Activated T-cell treated with anti-CD3 and anti-CD28 coated beads, Interleukin-2, amount 50 U/mL, for 4 hours (primary cell): ENCODE data around the gene NUBP1. TPM values are rescaled to one million over a fixed set of nuclear protein-coding genes. Genes with fewer than 3 reads are reported as not detected.
"Not testable (repeated sequence)": the region's sequence is repeated elsewhere in the genome, so short reads cannot be mapped to it uniquely, and the experiment has no call there.

Experiments
- ATAC-seq, 2 donors: fragments of 200-7000 bp; cut with Tn5 transposase; one replicate each; pipeline ENCODE4 v1.10.0; 2021
- DNase-seq: peaks from one replicate; pipeline ENCODE4 v3.0.0-alpha.2; 2020
- H3K27me3 Mint-ChIP-seq: one replicate; pipeline ENCODE4 v1.8.0; 2021; ENCODE audit warnings: low read depth, mixed read lengths
- H3K36me3 Mint-ChIP-seq: one replicate; pipeline ENCODE4 v1.8.0; 2022; ENCODE audit warnings: mixed read lengths; ENCODE audit not compliant: insufficient read depth
- H3K4me1 Mint-ChIP-seq: one replicate; pipeline ENCODE4 v1.8.0; 2021; ENCODE audit warnings: low read depth, mixed read lengths
- H3K4me3 Mint-ChIP-seq: one replicate; pipeline ENCODE4 v1.8.0; 2021; ENCODE audit warnings: mild to moderate bottlenecking, moderate library complexity, mixed read lengths
- H3K9me3 Mint-ChIP-seq: one replicate; pipeline ENCODE4 v1.8.0; 2021; ENCODE audit warnings: mixed read lengths
- total RNA-seq, 3 donors: library from RNA; stranded (reverse); gene quantifications; one replicate each; pipeline ENCODE4 v1.2.1, GENCODE V29; 2021

NUBP1 gene
- total RNA-seq, 3 donors from 2014 or later: 42.4 to 52.8 (median 44.1) TPM

DNA sequence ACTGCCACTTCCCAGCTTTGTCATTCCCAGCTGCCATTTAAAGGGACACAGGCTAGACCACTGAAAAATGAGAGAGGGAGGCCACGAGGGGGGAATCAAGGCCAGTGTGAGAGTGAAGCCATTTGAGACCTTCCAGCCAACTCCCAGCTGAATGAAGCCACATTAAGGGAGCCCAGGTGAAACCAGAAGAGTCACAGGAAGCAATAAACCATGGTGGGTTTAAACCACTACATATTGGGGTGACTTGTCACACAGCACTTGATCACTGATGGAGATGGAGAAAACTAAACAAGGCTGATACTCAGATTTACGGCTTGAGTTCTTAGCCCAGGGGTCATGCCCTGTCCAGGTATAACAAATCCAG lies 2.8 kb upstream of the NUBP1 start:
- peaks cover 5% of the 10 kb centered on the region for H3K36me3 Mint-ChIP-seq
- DNase-seq: no peak
- no peaks in the 10 kb centered on the region for H3K27me3 Mint-ChIP-seq
- no peak overlapping the region for H3K4me3 Mint-ChIP-seq
- no peaks in the 10 kb centered on the region for H3K9me3 Mint-ChIP-seq
- peaks cover 36% of the 10 kb centered on the region for H3K4me1 Mint-ChIP-seq
- no peak for ATAC-seq

DNA sequence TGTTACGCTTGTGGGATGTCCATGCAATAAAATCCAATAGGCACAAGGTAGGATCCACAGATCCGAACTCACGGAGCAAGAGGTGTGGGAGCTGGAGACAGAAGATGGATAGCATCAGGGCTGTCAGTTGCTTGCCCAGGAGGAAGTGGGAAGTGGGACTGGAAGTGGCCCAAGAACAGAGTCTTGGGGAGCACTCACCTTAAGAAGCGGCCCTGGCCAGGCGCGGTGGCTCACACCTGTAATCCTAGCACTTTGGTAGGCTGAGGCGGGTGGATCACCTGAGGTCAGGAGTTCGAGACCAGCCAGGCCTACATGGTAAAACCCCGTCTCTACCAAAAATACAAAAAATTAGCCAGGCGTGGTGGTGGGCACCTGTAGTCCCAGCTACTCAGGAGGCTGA lies 2.4 kb upstream of the NUBP1 start:
- H3K27me3 Mint-ChIP-seq, H3K36me3 Mint-ChIP-seq, H3K9me3 Mint-ChIP-seq, DNase-seq, ATAC-seq, H3K4me3 Mint-ChIP-seq: not testable (repeated sequence)
- peaks cover 37% of the 10 kb centered on the region for H3K4me1 Mint-ChIP-seq

- no peak overlapping the region for H3K4me3 Mint-ChIP-seq
Observed at GRCh38 chr16:10741844-10742243, 1.8 kb upstream of the NUBP1 start.

DNA sequence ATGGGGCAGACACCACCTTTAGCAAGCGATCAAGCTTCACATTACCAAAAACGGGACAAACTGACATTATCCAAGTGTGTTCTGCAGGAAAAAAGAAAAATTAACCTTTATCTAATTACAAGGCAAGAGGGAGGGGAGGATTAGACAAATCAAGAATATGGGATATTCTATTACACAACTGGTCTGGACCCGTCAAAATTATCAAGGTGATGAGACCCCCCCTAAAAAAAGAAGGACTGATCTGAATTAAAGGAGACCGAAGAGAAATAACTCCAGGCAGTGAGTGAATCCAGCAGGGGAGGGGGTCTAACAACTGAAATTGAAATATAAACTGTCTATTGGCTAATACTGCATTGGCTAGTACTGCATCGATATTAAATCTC lies 424 bp upstream of the NUBP1 start:
- peaks cover 32% of the 10 kb centered on the region for H3K4me1 Mint-ChIP-seq
- H3K4me3 Mint-ChIP-seq: peak overlapping the region; percentile 93
- H3K9me3 Mint-ChIP-seq: no peaks in the 10 kb centered on the region
- DNase-seq (no peak), ATAC-seq (no peak)
- no peaks in the 10 kb centered on the region for H3K27me3 Mint-ChIP-seq
- peaks cover 10% of the 10 kb centered on the region for H3K36me3 Mint-ChIP-seq

More at GRCh38 chr16:10741844-10742243, 1.8 kb upstream of the NUBP1 start:
- H3K4me1 Mint-ChIP-seq: peaks cover 37% of the 10 kb centered on the region
- H3K9me3 Mint-ChIP-seq: no peaks in the 10 kb centered on the region
- no peaks in the 10 kb centered on the region for H3K27me3 Mint-ChIP-seq
- no peak for ATAC-seq
- DNase-seq: no peak
- H3K36me3 Mint-ChIP-seq: peaks cover 7% of the 10 kb centered on the region

- no peak for ATAC-seq
- Mint-ChIP-seq H3K4me3 (peak overlapping the region; percentile 93), H3K4me1 (peaks cover 27% of the 10 kb centered on the region), H3K9me3 (no peaks in the 10 kb centered on the region), H3K36me3 (peaks cover 15% of the 10 kb centered on the region), H3K27me3 (no peaks in the 10 kb centered on the region)
- no peak for DNase-seq
Observed at GRCh38 chr16:10744370-10745030, 858 bp downstream of the NUBP1 start.

DNA sequence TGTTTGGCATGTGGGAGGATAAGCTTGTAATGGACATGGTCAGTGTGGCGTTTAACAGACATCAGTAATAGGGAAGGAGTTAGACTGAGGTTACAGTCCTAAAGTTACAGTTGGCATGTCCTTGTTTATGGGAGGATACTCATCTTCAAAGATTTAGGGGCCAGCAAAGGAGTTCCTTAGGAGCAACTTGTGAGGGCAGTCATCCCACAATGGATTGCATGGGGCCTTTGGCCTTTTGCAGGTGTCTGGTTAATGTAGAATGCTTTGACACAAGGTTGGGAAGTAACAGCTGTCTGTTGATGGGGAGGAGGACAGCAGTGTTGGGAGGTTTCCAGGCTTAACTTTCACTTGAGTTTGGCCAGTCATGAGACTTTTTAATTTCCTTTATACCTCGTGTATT lies 2.2 kb downstream of the NUBP1 start:
- Mint-ChIP-seq H3K27me3 (no peaks in the 10 kb centered on the region), H3K36me3 (peaks cover 21% of the 10 kb centered on the region), H3K9me3 (no peaks in the 10 kb centered on the region), H3K4me3 (peak overlapping the region; percentile 50), H3K4me1 (peaks cover 26% of the 10 kb centered on the region)
- ATAC-seq (no peak), DNase-seq (no peak)

- H3K9me3 Mint-ChIP-seq: no peaks in the 10 kb centered on the region
- H3K4me3 Mint-ChIP-seq: no peak overlapping the region
- ATAC-seq: no peak
Observed at GRCh38 chr16:10750793-10751192, 7.2 kb downstream of the NUBP1 start.

GRCh38 chr16:10751291-10751697 lies 7.7 kb downstream of the NUBP1 start:
- Mint-ChIP-seq H3K9me3 (no peaks in the 10 kb centered on the region), H3K36me3 (peaks cover 36% of the 10 kb centered on the region), H3K4me1 (peaks cover 22% of the 10 kb centered on the region), H3K27me3 (no peaks in the 10 kb centered on the region), H3K4me3 (peak overlapping the region; percentile 1)
- DNase-seq (no peak), ATAC-seq (peak in 1 of 2 donors; percentile 26)

More at GRCh38 chr16:10750793-10751192, 7.2 kb downstream of the NUBP1 start:
- DNase-seq: no peak
- H3K4me1 Mint-ChIP-seq: peaks cover 24% of the 10 kb centered on the region
- no peaks in the 10 kb centered on the region for H3K27me3 Mint-ChIP-seq
- peaks cover 33% of the 10 kb centered on the region for H3K36me3 Mint-ChIP-seq

DNA sequence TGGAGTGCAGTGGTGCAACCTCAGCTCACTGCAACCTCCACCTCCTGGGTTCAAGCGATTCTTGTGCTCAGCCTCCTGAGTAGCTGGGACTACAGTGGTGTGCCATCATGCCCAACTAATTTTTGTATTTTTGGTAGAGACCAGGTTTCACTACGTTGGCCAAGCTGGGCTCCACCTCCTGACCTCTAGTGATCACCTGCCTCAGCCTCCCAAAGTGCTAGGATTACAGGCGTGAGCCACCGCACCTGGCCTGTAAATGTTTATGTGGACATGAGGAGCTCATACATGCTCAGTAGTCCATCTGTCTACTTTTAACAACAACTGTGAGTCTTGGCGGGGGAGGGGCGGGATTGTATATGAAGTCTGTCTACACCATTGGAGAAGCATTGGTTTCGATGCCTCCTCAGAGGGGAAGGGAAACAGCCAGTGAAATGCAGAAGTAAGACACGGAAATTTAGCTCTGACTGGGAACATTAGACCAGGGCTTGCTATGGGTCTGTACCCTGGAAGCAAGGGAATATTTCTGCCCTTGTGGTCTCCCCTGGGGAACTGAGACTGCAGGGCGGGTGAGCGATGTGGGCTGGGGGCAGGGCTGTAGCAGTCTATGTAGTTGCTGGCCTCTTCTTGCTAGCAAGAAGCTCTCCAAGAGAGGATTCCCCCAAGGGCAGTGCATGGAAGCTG lies 9.3 kb downstream of the NUBP1 start:
- Mint-ChIP-seq H3K4me1 (peaks cover 22% of the 10 kb centered on the region), H3K9me3 (no peaks in the 10 kb centered on the region), H3K4me3 (no peak overlapping the region), H3K27me3 (no peaks in the 10 kb centered on the region), H3K36me3 (peaks cover 44% of the 10 kb centered on the region)
- no peak for DNase-seq
- no peak for ATAC-seq

- ATAC-seq (no peak), DNase-seq (no peak)
- Mint-ChIP-seq H3K9me3 (no peaks in the 10 kb centered on the region), H3K4me1 (peaks cover 22% of the 10 kb centered on the region), H3K27me3 (no peaks in the 10 kb centered on the region), H3K4me3 (no peak overlapping the region), H3K36me3 (peaks cover 47% of the 10 kb centered on the region)
Observed at GRCh38 chr16:10753670-10754069, 10.0 kb downstream of the NUBP1 start.

- no peak for DNase-seq
- Mint-ChIP-seq H3K4me1 (peaks cover 19% of the 10 kb centered on the region), H3K4me3 (no peak overlapping the region), H3K9me3 (no peaks in the 10 kb centered on the region), H3K27me3 (no peaks in the 10 kb centered on the region), H3K36me3 (peaks cover 48% of the 10 kb centered on the region)
- peak; percentile 75 to 83 for ATAC-seq
Observed at GRCh38 chr16:10754941-10755340, 11.3 kb downstream of the NUBP1 start.

DNA sequence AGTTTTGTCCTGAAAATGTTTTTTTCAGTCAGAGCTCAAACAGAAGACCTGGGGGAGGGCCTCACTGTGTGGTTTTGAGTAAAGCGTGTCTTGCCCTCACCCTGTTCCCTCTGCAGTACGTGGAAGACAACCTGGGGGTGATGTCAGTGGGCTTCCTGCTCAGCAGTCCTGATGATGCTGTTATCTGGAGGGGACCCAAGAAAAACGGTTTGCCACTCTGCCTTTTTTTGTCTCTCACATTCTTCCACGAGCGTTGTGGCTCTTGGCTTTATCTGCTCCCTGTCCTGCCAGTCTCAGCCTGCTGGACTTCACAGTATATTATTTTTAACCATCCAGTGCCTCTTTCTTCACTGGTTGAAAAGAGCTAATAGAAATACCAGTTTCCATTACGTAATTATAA lies 12.9 kb downstream of the NUBP1 start:
- H3K36me3 Mint-ChIP-seq: peaks cover 54% of the 10 kb centered on the region
- H3K4me1 Mint-ChIP-seq: peaks cover 14% of the 10 kb centered on the region
- DNase-seq: no peak
- H3K27me3 Mint-ChIP-seq: no peaks in the 10 kb centered on the region
- ATAC-seq: no peak
- no peaks in the 10 kb centered on the region for H3K9me3 Mint-ChIP-seq
- no peak overlapping the region for H3K4me3 Mint-ChIP-seq

DNA sequence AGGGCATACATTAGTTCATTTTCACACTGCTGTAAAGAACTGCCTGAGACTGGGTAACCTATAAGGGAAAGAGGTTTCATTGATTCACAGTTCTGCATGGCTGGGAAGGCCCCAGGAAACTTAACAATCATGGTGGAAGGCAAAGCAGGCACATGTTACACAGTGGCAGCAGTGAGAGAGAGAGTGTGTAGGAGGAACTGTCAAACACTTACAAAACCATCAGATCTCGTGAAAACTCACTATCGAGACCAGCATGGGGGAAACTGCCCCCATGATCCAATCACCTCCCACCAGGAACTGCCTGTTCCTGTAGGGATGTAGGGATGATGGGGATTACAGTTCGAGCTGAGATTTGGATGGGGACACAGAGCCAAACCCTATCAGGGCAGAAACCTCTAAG lies 17.2 kb downstream of the NUBP1 start:
- ATAC-seq (no peak), DNase-seq (no peak)
- H3K4me1 Mint-ChIP-seq: peaks cover 12% of the 10 kb centered on the region
- H3K4me3 Mint-ChIP-seq: no peak overlapping the region
- H3K27me3 Mint-ChIP-seq: no peaks in the 10 kb centered on the region
- H3K36me3 Mint-ChIP-seq: peaks cover 60% of the 10 kb centered on the region
- no peaks in the 10 kb centered on the region for H3K9me3 Mint-ChIP-seq

DNA sequence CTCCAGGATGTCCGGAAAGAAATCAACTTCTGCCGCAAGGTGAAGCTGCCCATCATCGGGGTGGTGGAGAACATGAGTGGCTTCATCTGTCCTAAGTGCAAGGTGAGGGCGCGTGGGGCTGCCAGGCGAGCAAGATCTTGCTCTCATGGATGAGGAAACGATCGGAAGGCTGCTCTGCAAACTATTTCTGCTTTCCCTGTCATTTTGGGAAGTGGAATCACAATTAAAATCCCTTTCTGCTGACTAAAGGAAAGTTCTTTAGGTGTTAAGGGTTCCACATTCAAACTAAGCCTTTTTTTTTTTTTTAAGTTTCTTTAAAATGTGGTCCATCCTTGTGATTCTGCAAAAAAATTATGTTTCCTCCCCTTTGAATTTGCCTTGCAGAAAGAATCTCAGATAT lies 17.7 kb downstream of the NUBP1 start:
- H3K4me3 Mint-ChIP-seq: no peak overlapping the region
- no peaks in the 10 kb centered on the region for H3K27me3 Mint-ChIP-seq
- H3K9me3 Mint-ChIP-seq: no peaks in the 10 kb centered on the region
- H3K36me3 Mint-ChIP-seq: peaks cover 62% of the 10 kb centered on the region
- ATAC-seq (no peak), DNase-seq (no peak)
- H3K4me1 Mint-ChIP-seq: peaks cover 18% of the 10 kb centered on the region

GRCh38 chr16:10762336-10763016 lies 18.8 kb downstream of the NUBP1 start:
- Mint-ChIP-seq H3K9me3 (no peaks in the 10 kb centered on the region), H3K36me3 (peaks cover 55% of the 10 kb centered on the region), H3K27me3 (no peaks in the 10 kb centered on the region), H3K4me1 (peaks cover 19% of the 10 kb centered on the region), H3K4me3 (no peak overlapping the region)
- DNase-seq: no peak
- ATAC-seq: no peak
